ENCODE data around the gene ELMO3. TPM values are rescaled to one million over a fixed set of nuclear protein-coding genes. Genes with fewer than 3 reads are reported as not detected.
A peak's percentile ranks its signal among the peaks of the same experiment; 100 is the strongest.

ELMO3 gene
- total RNA-seq, 2 donors from 2014 or later, result 24.1 to 40.5 TPM

GRCh38 chr16:67170949-67171649 lies 27.8 kb upstream of the ELMO3 start:
- WGBS, 2 donors, result 42 to 50% methylated on average over 7 to 14 of the region's 14 CpGs
- TF ChIP-seq POLR2A (IDR thresholded peaks at IDR 0.05) (no peak), CTCF (IDR thresholded peaks at IDR 0.05) (no peak)
- ATAC-seq (peak; percentile 4), DNase-seq (no peak)
- peaks cover 44% of the 10 kb centered on the region for H3K4me1 ChIP-seq
- no peaks in the 10 kb centered on the region for H3K9me3 ChIP-seq
- H3K36me3 ChIP-seq (replicated peaks in 1 of 2; ENCODE audit: insufficient read depth in 1 of 2, low read depth in 2 of 2), result no peaks in the 10 kb centered on the region
- H3K27me3 ChIP-seq, result no peaks in the 10 kb centered on the region
- H3K27ac ChIP-seq, result peak overlapping the region; percentile 85 to 91 (median 90)
- intact Hi-C loops (cut with DNase I), result no loop called here
- peak overlapping the region in 1 of 2 donors; percentile 27 for H3K4me3 ChIP-seq

GRCh38 chr16:67173323-67173722 lies 25.6 kb upstream of the ELMO3 start:
- intact Hi-C loops (cut with DNase I), result no loop called here
- DNase-seq (no peak), ATAC-seq (no peak)
- no peak for TF ChIP-seq CTCF (IDR thresholded peaks at IDR 0.05)
- no peak for TF ChIP-seq POLR2A (IDR thresholded peaks at IDR 0.05)
- H3K27me3 ChIP-seq, result no peaks in the 10 kb centered on the region
- H3K9me3 ChIP-seq, result no peaks in the 10 kb centered on the region
- H3K36me3 ChIP-seq (replicated peaks in 1 of 2; ENCODE audit: insufficient read depth in 1 of 2, low read depth in 2 of 2), result no peaks in the 10 kb centered on the region
- H3K4me3 ChIP-seq, result no peak overlapping the region
- peaks cover 55% of the 10 kb centered on the region for H3K4me1 ChIP-seq
- H3K27ac ChIP-seq, result peak overlapping the region; percentile 76 to 94 (median 87)
- 78 to 82% methylated on average over 1 of the region's 1 CpG for WGBS, 2 donors

- peak; percentile 64 for ATAC-seq
- no peaks in the 10 kb centered on the region for H3K36me3 ChIP-seq (replicated peaks in 1 of 2; ENCODE audit: insufficient read depth in 1 of 2, low read depth in 2 of 2)
- H3K9me3 ChIP-seq, result no peaks in the 10 kb centered on the region
- H3K4me3 ChIP-seq, result no peak overlapping the region
- no peaks in the 10 kb centered on the region for H3K27me3 ChIP-seq
- intact Hi-C loops (cut with DNase I), result no loop called here
- TF ChIP-seq POLR2A (IDR thresholded peaks at IDR 0.05) (peak; percentile 71 to 86 (median 79)), CTCF (IDR thresholded peaks at IDR 0.05) (peak in 6 of 7 experiments; percentile 11 to 55 (median 43))
- H3K4me1 ChIP-seq, result peaks cover 60% of the 10 kb centered on the region
- DNase-seq, result peak; percentile 88 to 95 (median 95)
- 0 to 2% methylated on average over 34 to 57 of the region's 71 CpGs for WGBS, 2 donors
- H3K27ac ChIP-seq, result peak overlapping the region; percentile 76 to 94 (median 87)
Measured at GRCh38 chr16:67173808-67174705, 24.9 kb upstream of the ELMO3 start.

- Histone ChIP-seq H3K27me3 (no peaks in the 10 kb centered on the region), H3K4me1 (peaks cover 53% of the 10 kb centered on the region), H3K9me3 (no peaks in the 10 kb centered on the region), H3K4me3 (no peak overlapping the region), H3K36me3 (replicated peaks in 1 of 2; ENCODE audit: insufficient read depth in 1 of 2, low read depth in 2 of 2) (no peaks in the 10 kb centered on the region), H3K27ac (peak overlapping the region; percentile 76 to 94 (median 87))
- no peak for TF ChIP-seq POLR2A (IDR thresholded peaks at IDR 0.05)
- TF ChIP-seq CTCF (IDR thresholded peaks at IDR 0.05), result no peak
- intact Hi-C loops (cut with DNase I), result no loop called here
- ATAC-seq (no peak), DNase-seq (no peak)
- 57 to 94% methylated on average over 10 to 31 of the region's 31 CpGs for WGBS, 2 donors
Measured at GRCh38 chr16:67174706-67175231, 24.2 kb upstream of the ELMO3 start.
